Stimulated activated CD8-positive, alpha-beta memory T cell treated with anti-CD3 and anti-CD28 coated beads, Interleukin-15, amount 100 ng/mL, for 4 hours (primary cell): ENCODE results near the gene MCEMP1.
"Not testable (repeated sequence)": the region's sequence is repeated elsewhere in the genome, so short reads cannot be mapped to it uniquely, and the experiment has no call there.

ENCODE experiments used
- DNase-seq, 2 donors: peaks; one replicate each; pipeline ENCODE4 v3.0.0-alpha.2; 2020; ENCODE audit warnings: low read depth in 2 of 2

MCEMP1 gene

DNA sequence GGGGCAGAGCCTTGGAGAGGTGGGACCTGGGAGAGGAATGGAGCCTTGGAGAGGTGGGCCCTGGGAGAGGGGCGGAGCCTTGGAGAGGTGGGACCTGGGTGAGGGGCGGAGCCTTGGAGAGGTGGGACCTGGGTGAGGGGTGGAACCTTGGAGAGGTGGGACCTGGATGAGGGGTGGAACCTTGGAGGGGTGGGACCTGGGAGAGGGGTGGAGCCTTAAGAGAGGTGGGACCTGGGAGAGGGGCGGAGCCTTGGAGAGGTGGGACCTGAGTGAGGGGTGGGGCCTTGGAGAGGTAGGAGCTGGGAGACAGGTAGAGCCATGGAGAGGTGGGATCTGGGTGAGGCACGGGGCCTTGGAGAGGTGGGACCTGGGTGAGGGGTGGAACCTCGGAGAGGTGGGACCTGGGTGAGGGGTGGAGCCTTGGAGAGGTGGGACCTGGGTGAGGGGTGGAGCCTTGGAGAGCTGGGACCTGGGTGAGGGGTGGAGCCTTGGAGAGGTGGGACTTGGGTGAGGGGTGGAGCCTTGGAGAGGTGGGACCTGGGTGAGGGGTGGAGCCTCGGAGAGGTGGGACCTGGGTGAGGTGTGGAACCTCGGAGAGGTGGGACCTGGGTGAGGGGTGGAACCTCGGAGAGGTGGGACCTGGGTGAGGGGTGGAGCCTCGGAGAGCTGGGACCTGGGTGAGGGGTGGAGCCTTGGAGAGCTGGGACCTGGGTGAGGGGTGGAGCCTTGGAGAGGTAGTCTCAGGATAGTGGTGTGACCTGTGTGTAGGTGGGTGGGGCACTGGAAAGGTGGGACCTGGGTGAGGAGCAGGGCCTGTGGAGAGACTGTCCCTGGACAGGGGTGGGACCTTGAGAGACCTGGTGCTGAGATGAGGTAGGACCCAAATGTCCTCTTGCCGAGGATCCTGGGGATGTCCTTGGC is 33.0 kb upstream of the MCEMP1 start:
- not testable (repeated sequence) for DNase-seq

DNA sequence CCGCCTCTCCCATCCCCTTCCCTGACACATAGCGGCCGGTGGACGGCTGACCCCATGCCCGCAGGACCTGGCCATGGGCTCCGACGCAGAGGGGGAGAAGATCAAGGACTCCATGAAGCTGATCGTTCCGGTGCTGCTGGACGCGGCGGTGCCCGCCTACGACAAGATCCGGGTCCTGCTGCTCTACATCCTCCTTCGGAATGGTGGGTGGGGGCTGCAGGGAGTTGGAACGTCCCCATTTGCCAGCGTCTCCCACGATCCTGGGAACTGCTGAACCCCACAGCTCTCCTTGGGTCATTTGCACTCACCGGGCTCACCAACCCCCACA is 32.4 kb upstream of the MCEMP1 start:
- no peak for DNase-seq

DNA sequence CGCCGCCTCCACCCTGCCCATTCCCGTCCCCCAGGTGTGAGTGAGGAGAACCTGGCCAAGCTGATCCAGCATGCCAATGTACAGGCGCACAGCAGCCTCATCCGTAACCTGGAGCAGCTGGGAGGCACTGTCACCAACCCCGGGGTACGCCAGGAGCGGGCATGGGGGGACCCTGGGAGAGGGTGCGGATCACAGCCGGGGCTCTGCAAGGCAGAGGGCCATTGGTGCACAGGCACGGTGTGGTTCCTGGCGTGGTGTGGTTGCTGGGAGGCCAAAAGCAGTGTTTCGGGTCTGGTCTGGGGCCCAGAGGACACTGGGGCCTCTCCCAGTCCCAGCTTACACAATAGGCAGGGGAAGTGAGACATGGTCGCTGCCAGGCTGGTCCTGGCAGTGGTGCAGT is 31.7 kb upstream of the MCEMP1 start:
- DNase-seq = no peak

DNA sequence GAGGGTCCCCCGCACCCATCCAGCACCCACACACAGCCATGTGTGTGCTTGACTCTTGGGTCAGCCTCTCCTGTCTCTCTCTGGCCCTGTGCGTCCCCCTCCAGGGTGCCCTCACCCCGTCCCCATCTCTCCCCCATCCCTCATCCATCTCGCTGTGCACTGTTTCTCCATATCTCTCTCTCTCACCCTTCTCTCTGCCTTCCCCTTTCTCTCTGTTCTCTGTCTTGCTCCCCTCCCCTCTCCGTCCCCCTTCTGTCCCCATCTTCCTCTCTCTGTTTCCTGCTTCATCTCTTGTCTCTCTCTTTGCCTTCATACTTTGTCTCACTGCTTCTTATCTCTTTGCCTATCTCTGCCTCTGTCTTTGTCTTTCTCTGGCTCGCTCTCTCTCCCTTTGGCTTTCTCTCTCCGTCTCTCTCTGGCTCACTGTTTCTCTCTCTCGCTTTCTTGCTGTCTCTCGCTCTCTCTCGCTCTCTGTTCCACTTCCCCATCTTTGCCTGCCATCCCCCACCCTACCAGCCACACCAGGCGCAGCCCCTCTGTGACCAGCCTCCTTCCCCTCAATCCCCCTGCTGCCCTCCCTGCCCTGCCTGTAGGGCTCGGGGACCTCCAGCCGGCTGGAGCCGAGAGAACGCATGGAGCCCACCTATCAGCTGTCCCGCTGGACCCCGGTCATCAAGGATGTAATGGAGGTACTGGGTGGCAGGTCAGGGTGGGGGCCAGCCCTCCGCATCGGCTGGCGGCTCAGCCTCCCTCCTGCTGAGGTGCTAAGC is 31.0 kb upstream of the MCEMP1 start:
- DNase-seq = no peak

DNA sequence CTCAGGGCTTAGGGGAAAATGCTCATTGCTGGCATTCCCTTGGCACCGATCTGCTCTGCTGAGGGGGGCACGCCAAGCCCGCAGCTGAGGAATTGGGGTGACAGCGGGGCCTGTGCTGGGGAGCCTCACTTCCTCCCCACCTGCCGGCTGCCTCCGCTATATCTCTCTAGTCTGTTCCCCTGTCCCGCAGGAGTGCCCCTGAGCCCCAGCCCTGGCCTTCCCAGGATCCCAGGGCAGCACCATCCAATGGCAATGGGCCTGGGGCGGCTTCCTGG is 30.5 kb upstream of the MCEMP1 start:
- DNase-seq = no peak

DNA sequence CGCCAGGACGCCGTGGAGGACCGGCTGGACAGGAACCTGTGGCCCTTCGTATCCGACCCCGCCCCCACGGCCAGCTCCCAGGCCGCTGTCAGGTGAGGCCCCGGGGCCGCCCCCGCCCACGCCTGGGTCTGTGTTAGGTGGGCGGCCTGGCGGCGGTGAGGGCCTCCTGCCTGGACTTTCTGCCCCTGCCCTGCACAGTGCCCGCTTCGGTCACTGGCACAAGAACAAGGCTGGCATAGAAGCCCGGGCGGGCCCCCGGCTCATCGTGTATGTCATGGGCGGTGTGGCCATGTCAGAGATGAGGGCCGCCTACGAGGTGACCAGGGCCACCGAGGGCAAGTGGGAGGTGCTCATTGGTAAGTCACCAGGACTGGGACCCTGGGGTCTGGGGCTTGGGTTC is 29.7 kb upstream of the MCEMP1 start:
- DNase-seq = no peak

DNA sequence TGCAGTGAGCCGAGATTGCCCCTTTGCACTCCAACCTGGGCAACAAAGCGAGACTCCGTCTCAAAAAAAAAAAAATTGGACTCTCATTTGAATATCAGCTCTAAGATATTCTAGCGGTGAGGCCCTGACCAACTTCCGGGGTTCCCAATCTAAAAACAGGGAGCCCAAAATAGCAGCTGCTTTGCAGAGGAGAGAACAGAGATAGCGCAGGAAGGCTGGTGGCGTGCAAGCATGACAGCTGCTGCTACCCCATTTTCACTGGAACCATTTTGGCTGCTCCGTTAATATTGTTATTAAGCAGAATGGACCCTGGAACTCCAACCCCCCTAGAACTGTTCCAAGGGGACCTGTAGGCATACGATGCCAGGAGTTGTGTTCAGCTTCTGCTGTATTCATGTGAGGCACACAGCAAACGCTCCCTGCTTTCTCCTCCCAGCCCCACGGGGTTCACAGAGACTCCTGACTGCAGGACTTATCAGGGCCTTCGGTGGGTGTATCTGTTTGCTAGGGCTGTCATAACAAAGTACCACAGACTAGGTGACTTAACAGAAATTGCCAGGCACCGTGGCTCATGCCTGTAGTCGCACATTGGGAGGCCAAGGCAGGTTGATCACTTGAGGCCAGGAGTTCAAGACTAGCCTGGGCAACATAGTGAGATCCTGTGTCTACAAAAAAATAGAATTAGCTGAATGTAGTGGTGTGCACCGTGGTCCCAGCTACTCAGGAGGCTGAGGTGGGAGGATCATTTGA is 28.4 kb upstream of the MCEMP1 start:
- no peak for DNase-seq

DNA sequence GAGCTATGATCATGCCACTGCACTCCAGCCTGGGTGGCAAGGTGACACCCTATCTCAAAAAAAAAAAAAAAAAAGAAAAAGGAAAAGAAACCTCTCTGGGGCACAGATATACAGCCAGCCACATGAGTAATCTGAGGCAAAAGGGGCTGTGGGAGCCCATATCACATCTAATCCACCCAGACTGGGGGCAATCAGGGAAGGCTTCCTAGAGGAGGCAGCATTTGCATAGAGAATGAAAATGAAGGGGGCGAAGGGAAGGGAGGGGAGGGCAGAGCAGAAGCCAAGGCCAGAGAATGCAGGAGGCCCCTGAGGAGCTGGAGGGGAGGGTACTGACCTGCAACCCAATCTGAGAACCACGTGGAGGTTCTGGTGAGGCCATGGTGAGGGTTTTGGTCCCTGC is 26.7 kb upstream of the MCEMP1 start:
- no peak for DNase-seq

DNA sequence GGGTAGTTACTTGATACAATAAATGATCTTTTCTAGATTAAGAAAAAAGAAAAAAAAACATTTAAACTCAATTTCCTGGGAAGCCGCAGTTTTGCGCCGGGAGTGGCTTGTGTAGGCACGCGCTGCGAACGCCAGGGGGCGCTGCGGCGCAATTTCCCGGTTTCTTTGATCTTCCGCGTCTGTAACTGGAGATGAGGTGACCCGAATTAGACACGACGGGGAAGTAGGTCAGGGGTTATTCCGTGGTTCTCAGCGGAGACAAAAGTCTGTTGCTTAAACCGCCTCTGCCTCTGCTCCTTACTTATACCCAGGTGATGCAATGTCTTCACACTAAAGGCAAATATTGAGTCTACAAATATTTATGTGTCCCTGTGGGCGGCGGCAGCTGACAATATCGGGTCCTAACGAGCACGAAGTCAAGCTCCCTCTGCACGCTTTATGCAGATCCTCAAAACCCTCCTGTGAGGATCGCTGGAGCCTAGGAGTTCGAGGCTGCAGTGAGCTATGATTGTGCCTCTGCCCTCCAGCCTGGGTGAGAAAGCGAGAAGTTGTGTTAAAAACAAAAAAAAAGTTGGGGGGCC is 24.7 kb upstream of the MCEMP1 start:
- DNase-seq = peak; percentile 59 to 64

DNA sequence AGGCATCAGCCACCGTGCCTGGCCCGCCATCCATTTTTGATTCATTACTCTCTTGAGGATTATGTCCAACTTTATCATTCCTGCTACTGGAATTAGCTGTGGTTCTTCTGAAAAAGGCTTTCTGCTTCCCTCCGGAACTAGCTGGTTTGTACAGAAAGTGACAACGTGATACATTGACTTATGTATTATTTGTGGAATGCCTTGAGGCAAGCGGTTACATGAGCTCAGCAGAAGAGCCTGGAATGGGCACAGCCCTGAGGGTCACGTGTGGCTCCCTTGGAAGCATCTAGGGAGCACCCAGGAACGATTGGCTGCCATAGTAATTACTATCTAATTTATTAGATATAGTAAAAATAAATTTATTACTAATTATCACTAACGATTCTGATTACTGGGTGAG is 22.5 kb upstream of the MCEMP1 start:
- no peak for DNase-seq

DNA sequence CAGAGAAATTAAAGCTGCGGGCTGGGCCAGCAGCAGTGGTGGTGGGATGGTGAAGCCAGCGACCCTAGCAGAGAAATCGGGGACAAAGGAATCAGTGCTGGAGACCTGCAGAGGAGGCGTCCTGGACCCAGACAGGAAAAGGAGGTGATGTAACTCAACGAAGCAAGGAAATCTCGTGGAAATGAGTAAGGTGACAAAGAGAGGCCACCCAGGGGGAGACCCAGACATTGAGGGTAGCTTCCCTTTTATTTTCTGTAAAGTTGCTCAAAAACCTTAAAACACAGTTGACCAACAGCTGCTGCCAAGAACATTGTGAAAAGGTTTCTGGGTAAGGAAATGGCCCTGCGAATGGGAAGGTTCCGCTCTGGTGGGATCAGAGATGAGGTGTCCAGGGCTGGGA is 21.3 kb upstream of the MCEMP1 start:
- no peak for DNase-seq

DNA sequence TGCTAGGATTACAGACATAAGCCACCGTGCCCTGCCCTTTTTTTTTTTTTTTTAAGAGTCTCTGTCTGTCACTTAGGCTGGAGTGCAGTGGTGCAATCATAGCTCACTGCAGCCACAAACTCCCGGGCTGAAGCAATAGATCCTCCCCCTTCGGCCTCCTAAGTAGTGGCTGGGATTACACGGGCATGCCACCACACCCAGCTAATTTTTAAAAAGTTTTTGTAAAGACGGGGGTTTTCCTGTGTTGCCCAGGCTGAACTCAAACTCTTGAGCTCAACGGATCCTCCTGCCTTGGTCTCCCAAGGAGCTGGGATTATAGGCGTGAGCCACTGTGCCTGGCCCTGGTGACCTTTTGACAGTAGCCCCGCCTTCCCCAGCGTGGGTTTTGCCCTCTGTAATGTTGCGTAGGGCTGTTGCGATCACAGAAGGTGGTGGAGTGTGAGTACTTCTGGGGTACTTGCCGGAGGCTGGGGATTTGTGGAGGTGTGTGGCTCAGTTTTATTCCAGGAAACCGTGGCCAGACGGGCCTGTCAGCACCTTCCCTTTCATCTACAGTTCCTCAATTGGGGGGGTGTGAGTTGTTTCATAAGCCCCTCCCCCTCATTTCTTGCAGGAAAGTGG is 19.6 kb upstream of the MCEMP1 start:
- no peak for DNase-seq

DNA sequence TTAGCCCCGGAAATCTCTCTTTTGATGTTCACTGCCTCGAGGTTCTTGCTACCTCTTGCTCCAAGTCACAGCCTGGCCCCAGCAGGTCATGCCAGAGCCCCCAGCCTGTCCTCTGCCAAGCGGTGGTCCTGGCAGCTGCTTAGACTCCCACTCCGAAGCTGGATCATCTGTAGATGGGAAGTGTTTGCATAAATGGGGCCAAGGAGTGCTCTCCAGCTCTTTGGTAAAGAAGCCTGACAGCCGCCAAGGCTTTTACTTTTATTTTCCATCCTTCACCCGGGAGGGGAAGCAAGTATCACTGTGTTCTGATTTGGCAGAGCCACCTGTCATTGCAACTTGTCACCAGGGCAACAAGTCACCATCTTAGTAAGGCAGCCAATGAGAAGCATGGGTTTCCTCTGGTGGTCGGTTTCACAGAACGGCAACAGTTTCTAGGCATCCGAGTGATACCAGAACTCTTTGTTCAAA is 18.6 kb upstream of the MCEMP1 start:
- no peak for DNase-seq

DNA sequence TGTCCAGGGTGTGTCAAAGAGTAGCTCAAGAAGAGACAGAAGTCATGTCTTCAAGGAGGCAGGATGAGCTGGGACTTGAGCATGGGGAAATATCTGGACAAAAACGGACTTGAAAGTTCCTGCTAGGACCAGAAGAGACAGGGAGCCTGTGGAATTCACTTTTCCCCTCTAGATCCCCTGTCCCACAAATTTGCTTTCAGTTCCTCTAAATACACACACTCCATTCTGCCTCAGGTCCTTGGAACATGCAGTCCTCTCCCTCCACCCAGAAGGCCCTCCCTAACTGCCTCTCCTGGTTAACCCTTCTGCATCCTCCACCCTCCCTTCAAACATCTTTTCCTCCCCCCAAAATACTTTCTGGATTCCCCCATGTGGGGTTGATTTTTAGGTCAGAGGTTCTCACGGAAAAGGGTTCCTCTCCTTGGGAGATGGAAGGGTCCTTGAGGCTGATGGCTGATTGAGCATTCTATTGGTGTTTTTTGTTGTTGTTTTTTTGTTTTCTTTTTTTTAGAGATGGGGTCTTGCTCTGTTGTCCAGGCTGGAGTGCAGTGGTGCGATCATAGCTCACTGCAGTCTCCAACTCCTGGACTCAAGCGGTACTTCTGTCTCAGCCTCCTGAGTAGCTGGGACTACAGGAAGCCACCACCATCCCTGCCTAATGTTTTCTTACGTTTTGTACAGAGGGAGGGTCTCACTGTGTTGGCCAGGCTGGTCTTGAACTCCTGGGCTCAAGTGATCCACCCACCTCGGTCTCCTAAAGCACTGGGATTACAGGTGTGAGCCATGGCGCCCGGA is 14.9 kb upstream of the MCEMP1 start:
- no peak for DNase-seq

DNA sequence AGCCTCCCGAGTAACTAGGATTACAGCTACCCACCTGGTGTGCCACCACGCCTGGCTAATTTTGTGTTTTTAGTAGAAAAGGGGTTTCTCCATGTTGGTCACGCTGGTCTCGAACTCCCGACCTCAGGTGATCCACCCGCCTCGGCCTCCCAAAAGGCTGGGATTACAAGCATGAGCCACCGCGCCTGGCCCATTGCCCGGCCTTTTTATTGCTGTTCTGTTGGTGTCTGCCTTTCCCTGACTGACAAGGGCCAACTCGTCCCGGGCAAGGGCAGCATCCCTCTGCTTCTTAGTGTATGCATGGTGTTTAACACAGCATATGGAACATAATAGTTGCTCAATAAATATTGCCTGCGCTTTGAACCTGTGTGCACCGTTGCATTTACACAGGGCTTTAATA is 14.2 kb upstream of the MCEMP1 start:
- DNase-seq = no peak

DNA sequence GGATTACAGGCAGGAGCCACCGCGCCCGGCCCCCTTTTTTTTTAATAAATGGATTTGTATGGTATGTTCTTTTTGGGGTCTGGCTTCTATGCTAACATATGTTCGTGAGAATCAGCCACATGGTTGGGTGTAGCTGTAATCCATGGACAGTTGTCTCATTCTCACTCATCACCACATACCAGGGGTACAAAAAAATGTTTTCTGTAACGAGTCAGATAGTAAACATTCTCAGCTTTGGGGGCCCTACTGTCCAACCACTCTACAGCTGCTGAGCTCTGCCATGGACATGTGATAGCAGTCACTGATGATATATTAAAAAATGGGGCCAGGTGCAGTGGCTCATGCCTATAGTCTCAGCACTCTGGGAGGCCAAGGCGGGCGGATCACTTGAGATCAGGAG is 13.2 kb upstream of the MCEMP1 start:
- no peak for DNase-seq

DNA sequence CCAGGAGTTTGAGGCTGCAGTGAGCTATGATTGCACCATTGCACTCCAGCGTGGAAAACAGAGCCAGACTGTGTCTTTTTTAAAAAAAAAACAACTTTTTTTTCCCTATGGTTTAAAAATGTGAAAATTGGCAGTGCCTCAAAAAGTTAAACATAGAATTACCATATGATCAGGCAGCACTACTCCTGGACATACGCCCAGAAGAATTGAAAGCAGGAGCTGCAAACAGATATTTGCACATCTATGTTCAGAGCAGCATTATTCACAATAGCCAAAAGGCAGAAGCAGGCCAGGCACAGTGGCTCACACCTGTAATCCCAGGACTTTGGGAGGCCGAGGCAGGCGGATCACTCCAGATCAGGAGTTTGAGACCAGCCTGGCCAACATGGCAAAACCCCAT is 11.8 kb upstream of the MCEMP1 start:
- DNase-seq = no peak

DNA sequence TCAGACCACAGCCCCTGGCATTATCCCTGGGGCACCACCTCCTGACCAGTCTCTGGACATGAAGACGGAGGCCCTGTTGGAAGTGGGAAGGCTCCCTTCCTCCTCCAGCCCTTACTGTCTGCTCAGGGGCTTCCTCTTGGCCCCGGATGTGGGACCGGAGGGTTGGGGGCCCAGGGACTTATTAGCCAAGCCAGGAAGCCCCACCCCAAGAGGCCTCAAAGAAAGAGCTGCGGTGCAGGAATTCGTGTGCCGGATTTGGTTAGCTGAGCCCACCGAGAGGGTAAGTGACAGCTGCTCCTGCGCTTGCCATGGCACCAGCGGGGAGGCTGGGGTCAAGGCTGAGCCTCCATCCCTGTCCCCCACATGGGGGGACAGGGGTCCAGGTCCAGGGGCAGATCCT is 8.0 kb upstream of the MCEMP1 start, which contains the start of gene RETN:
Gene RETN, plus strand, starts transcription at position 208 of the 400 bp plus-strand sequence. CDS start 278 bp downstream, outside the sequence.
- no peak for DNase-seq

DNA sequence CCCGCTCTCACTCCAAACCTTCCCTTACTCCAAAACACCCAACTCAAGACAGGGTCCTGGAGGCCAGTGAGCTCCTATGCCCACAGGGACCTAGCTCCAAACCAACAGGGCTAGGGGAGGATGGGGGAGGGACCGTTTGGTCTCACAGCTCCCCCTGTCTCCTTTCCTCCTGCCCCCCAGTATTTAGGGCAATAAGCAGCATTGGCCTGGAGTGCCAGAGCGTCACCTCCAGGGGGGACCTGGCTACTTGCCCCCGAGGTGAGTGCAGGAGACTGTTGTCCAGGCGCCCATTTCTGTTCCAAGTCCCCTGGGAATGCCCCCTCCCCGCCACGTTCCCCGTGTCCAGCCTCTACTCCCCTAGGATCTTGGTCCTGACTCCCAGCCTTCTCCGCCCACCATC is 7.2 kb upstream of the MCEMP1 start:
- no peak for DNase-seq

DNA sequence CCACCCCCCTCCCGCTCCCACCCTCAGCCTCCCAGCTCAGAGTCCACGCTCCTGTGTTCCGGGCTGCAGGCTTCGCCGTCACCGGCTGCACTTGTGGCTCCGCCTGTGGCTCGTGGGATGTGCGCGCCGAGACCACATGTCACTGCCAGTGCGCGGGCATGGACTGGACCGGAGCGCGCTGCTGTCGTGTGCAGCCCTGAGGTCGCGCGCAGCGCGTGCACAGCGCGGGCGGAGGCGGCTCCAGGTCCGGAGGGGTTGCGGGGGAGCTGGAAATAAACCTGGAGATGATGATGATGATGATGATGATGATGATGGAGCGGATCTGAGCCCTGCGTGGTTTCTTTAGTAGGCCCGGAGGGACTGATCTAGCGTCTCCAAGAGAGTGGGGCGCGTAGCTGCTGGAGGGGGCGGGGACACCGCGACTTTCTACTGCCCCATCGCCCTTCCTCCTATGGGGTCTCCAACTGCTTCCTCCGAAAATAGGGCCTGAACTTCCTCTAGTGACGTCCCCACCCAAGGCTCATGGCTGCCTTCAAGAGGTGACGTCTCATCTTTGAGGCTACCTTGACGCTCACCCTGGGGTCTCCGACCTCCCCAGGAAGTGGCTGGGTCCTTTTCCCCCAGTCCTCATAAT is 6.6 kb upstream of the MCEMP1 start:
- no peak for DNase-seq
